Urothelium cell line (cell line): ENCODE data around the gene KRT86.
"Not testable (repeated sequence)": the region's sequence is repeated elsewhere in the genome, so short reads cannot be mapped to it uniquely, and the experiment has no call there.

Experiments
- DNase-seq: peaks from one replicate; pipeline ENCODE4 v3.0.0; 2011; ENCODE audit warnings: low spot score, mixed read lengths
- FAIRE-seq: peaks from 2 replicates; lab custom pipeline; 2011; peaks lifted over from hg19 to GRCh38; lab: Jason Lieb, UNC

Gene KRT86

GRCh38 chr12:52238916-52239646, 35.4 kb upstream of the KRT86 start:
- no peak for DNase-seq
- no peak for FAIRE-seq

- FAIRE-seq: no peak
- no peak for DNase-seq
Measured at GRCh38 chr12:52239767-52240166, 34.7 kb upstream of the KRT86 start.

DNA sequence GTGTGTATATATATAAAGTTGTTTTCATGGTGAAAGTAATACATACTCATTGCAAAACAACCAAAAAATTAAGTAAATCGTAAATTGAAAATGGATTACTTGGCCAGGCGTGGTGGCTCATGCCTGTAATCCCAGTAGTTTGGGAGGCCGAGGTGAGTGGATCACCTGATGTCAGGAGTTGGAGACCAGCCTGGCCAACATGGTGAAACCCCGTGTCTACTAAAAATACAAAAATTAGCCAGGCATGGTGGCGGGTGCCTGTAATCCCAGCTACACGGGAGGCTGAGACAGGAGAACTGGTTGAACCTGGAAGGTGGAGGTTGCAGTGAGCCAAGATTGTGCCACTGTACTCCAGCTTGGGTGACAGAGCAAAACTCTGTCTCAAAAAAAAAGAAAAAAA, 34.2 kb upstream of the KRT86 start:
- DNase-seq, FAIRE-seq: not testable (repeated sequence)

GRCh38 chr12:52241205-52241842, 33.1 kb upstream of the KRT86 start:
- peak; percentile 81 for FAIRE-seq

DNA sequence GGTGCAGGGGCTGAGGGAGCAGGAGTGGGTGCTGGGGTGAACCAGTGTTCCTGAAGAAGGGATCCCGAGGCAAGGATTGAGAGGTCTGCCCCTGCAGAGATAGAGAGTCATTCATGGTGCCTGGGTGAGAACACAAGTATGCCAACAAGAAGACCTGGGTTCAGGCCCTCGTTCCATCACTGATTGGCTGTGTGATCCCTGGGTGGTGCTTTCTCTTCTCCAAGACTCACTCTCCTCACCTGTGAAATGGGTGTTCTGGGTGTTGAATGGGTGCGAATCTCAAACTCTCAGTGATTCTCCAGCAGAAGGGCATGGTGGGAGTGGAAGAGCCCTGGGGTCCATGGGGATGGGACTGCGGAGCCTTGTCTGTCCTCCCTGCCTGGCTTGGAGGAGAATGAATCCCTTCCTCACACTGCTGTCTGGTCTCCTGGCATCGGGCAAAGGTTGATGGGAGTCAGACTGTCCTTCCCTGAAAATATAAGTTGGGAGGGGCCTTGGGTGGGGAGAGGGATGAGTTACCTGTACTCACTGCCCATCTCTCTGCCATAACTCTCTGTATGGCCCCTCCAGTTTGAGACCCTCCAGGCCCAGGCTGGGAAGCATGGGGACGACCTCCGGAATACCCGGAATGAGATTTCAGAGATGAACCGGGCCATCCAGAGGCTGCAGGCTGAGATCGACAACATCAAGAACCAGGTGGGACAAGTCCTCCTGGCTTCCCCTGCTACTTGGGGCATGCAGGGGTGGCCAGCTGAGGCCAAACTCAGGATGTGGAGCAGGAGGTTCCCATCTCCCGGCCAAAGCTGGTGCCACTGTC, 31.8 kb upstream of the KRT86 start:
- no peak for FAIRE-seq
- no peak for DNase-seq

More at GRCh38 chr12:52241205-52241842, 33.1 kb upstream of the KRT86 start:
- no peak for DNase-seq

DNA sequence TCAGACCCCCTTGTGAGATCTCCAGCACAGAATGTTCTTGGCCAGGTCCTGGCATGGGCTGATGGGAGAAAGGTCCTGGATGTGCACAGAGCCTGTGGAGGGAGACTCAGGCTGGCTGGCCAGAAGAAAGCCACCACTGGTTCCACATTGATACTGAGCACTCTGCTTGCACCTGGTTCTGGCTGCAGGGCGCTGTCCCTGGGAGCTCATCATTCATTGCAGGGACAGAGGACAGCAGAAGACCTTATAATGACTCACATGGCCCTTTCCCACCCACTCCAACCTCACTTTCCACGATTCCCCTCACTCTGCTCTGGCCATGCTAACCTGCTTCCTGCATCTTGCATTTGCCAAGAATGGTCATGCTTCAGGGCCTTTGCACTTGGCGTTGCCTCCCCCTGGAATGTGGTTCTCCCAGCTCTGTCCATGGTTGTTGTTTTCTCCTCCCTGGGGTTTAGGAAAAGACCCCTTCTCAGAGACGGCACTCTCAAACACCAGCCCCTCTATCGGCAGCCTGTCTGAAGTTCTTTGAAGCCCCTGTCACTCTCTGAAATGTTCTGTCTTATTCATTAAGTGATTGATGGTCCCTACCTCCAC, 31.1 kb upstream of the KRT86 start:
- FAIRE-seq: no peak
- DNase-seq: no peak

GRCh38 chr12:52243856-52244614, 30.4 kb upstream of the KRT86 start:
- FAIRE-seq (peak; percentile 98), DNase-seq (peak; percentile 95)

- no peak for FAIRE-seq
- no peak for DNase-seq
Measured at GRCh38 chr12:52244615-52244994, 29.8 kb upstream of the KRT86 start.

DNA sequence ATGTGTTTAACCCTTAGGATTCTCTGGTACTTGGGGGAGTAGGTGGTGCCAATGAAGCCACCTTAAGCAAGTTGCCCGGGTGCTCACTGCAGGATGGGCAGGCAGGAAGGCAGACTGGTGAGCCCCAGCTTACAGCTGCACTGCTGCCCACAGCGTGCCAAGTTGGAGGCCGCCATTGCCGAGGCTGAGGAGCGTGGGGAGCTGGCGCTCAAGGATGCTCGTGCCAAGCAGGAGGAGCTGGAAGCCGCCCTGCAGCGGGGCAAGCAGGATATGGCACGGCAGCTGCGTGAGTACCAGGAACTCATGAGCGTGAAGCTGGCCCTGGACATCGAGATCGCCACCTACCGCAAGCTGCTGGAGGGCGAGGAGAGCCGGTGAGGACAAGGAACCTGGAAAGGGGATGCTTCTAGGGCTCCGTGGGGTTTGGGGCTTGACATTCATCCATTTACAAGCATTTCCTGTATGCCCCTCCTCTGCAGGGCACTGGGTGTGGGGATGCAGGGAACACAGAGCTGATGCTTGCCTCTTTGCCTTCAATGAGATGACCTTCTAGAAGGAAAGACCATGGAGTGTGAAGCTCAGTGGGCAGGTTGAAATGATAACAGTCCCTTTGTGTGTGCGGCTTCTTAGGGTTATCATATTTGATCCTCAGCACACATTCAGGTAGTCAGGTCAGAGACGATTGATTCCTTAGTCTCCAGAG, 29.0 kb upstream of the KRT86 start:
- DNase-seq (no peak), FAIRE-seq (no peak)

GRCh38 chr12:52245962-52246569, 28.4 kb upstream of the KRT86 start:
- DNase-seq (no peak), FAIRE-seq (no peak)

- DNase-seq (no peak), FAIRE-seq (peak; percentile 94)
Measured at GRCh38 chr12:52246720-52247621, 27.5 kb upstream of the KRT86 start.

DNA sequence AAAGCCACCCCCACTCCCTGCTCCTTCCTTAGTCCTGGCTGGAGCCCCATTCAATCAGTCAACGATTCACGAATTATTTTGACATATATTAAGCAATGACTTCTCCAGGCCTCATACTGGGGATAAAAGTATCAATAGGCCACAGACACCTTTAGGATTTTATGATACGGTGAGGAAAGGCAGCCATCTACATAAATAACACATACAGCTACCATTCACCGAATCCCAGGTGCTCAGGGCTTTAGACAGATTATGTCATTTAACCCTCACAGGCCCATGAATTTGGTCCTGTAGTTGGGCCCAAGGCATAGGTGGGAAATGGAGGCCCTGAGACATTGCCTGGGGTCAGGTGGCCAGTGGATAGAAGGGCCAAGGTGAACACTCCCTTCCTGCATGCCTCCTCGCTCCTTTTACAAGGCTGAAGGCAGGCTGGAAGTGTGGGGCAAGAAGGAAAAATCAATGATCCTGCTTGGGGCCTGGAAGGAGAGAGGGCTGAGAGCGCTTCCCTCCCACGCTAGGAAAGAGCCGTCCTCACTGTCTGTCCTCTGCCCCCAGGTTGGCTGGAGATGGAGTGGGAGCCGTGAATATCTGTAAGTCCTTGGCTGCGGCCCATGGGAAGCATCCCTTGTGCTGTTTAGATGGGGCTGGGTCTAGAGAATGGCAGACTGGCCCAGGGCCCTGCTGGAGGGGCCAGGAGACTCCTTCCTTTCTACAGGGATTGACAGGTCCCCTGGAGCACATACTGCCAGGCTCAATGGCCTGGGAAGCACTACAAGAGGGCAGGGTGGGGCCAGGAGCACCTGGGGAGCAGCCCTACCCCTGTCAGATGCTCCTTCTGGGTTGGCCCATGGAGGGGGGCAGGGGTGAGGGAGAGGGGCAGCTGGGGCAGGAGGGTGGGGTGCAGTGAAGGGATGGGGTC, 26.6 kb upstream of the KRT86 start:
- no peak for DNase-seq
- no peak for FAIRE-seq

DNA sequence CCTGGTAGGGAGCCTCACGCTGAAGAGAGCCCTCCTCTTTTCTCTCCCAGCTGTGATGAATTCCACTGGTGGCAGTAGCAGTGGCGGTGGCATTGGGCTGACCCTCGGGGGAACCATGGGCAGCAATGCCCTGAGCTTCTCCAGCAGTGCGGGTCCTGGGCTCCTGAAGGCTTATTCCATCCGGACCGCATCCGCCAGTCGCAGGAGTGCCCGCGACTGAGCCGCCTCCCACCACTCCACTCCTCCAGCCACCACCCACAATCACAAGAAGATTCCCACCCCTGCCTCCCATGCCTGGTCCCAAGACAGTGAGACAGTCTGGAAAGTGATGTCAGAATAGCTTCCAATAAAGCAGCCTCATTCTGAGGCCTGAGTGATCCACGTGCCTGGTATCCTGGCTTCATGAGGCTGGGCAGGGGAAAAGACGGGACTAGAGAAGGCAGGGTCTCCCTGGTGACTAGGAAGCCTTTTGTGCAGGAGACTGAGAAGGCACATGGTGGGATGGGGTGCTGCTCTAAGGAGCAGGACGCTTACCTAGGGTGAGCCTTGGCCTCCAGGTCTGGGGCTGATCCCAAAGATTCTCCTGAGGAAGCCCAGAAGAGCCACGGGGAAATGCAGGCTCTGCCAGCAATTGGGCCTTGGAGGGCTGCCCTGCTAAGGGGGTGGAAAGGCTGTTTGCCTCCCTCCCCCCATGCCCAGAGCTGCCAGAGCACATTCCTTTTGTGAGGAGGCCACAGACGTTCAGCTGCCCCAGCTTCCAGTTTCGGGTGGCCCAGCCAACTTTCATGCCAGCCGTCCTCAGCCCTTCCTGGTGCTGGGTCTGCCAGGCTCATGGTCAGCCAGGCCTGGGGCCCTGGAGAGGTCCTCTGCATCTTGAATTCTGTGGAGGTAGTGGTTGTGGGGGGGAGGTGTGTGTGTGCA, 25.6 kb upstream of the KRT86 start:
- no peak for FAIRE-seq
- DNase-seq: no peak

DNA sequence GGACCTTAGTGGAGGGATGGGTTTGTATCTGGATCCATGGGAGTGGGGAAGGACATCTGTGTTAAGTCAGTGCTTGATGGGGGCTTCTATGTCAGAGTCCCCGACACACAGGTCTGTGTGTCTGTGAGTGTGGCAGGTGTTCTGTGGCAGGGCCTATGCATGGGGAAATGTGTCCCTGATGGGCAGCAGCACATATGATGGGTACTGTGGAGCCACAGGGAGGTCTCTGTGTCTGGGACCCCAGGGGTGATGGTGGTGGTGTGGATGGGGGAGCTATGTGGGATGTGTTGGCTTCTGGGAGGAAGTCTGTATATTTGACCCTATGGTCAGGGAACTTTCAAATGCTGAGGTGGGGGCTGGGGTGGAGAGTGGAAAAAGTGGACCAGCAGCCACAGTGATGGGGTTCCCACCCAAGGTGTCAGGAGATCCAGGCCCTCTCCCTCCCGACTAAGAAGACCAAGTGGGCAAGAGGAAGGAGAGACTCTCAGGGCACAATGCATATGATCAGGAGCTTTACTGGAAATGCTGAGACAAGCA, 24.9 kb upstream of the KRT86 start:
- FAIRE-seq: no peak
- DNase-seq: no peak

DNA sequence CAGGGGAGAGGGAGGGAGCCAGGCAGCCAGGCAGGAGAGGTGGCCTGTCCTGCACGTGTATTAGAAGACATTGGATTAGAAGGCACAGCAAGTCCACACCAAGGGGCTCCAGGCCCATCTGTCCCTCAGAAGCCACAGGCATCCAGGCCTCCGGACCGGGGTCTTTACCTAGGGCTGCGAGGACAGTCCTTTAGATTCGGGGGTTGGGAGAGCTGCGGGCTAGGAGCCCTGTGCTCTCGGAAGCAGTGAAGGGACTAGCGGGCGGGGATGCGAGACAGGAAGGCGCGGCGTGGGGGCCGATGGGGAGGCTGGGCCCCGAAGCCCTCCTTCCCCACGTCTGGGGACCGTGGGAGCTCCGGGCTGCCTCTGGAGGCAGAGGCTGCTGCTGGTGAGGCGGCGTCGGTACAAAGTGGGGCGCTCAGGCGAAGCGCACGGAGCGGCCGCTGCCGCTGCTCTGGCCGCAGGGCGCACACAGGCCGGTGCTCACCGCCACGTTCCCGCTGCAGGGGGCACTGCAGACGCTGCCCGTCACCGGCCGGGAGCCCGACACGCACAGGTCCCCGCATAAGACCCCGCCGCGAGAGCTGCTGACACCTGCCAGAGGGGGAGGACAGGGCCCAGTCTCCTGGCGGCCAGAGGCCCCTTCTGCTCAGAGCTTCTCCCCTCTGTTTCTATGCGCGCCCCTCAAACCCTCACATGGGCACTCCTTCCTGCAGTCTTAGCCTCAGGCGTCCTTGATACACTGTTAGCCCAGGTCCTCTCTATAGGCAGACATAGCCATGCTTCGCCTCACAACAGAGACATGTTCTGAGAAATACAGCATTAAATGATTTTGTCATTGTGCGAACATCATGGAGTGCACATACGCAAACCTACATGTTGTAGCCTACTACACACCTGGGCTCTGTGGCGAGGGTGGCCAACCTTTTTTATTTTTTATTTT, 24.1 kb upstream of the KRT86 start:
- DNase-seq: no peak
- no peak for FAIRE-seq
